Erythroblast (primary cell): ENCODE measurements around the gene UBAP2.

ENCODE experiments used
- DNase-seq, 2 experiments: peaks; one replicate each; lab custom pipeline; 2025; lab: John Stamatoyannopoulos, UW
- GATA1 ChIP-seq: IDR thresholded peaks from 2 replicates; pipeline ENCODE4 v1.6.1; 2011; ENCODE audit warnings: low read depth, mild to moderate bottlenecking, control low read depth, low read length, moderate library complexity
- POLR2A ChIP-seq: IDR thresholded peaks from 2 replicates; pipeline ENCODE4 v1.6.1; 2011; ENCODE audit warnings: mild to moderate bottlenecking, low read length

UBAP2 gene

GRCh38 chr9:33914887-33915628 is 133.6 kb downstream of the UBAP2 start:
- TF ChIP-seq GATA1, result no peak
- TF ChIP-seq POLR2A, result no peak
- no peak for DNase-seq

- no peak for TF ChIP-seq GATA1
- TF ChIP-seq POLR2A, result no peak
- no peak for DNase-seq
These were observed 135.1 kb downstream of the UBAP2 start for GRCh38 chr9:33913541-33913940.

DNA sequence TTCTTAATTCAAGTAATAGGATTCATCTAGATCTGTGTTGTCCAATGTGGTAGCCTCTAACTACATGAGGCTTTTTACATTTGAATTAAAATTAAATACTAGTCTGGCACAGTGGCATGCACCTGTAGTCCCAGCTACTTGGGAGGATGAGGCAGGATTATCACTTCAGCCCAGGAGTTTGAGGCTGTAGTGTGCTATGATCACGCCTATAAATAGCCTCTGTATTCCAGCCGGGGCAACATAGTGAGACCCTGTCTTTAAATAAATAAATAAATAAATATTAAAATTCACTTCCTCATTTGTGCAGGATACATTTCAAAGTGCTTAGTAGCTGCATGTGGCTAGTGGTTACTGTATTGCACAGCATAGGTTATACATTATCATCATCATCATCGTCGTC is 139.9 kb downstream of the UBAP2 start:
- no peak for TF ChIP-seq GATA1
- TF ChIP-seq POLR2A, result no peak

GRCh38 chr9:33908114-33908513 is 140.6 kb downstream of the UBAP2 start:
- no peak for DNase-seq
- no peak for TF ChIP-seq POLR2A
- TF ChIP-seq GATA1, result no peak

More for the DNA sequence above, 139.9 kb downstream of the UBAP2 start:
- DNase-seq, result no peak

- TF ChIP-seq GATA1 (no peak), POLR2A (no peak)
- no peak for DNase-seq
These were observed 141.3 kb downstream of the UBAP2 start for GRCh38 chr9:33907347-33907746.

DNA sequence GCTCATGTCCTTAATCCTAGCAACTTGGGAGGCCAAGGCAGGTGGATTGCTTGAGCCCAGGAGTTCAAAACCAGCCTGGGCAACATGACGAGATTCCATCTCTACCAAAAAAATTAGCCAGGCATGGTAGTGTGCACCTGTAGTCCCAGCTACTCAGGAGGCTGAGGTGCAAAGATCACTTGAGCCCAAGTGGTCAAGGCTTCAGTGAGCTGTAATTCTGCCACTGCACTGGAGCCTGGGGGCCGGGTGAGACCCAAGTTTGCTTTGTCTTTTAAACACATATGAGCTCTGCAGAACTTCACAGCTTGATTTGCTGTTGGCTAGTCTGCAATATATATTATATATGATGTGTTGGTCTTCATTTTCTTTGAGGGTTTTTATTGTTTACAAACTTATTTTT is 141.9 kb downstream of the UBAP2 start:
- TF ChIP-seq GATA1, result no peak
- TF ChIP-seq POLR2A, result no peak
- no peak for DNase-seq

- no peak for TF ChIP-seq GATA1
- no peak for TF ChIP-seq POLR2A
- no peak for DNase-seq
These were observed 143.6 kb downstream of the UBAP2 start for GRCh38 chr9:33905137-33905536.

GRCh38 chr9:33903157-33903780 is 145.4 kb downstream of the UBAP2 start:
- no peak for TF ChIP-seq POLR2A
- TF ChIP-seq GATA1, result no peak
- no peak for DNase-seq

- no peak for DNase-seq
- TF ChIP-seq POLR2A (no peak), GATA1 (no peak)
These were observed 154.4 kb downstream of the UBAP2 start for GRCh38 chr9:33894316-33894715.

- TF ChIP-seq POLR2A, result no peak
- TF ChIP-seq GATA1, result no peak
- no peak for DNase-seq
These were observed 154.8 kb downstream of the UBAP2 start for GRCh38 chr9:33893861-33894260.

DNA sequence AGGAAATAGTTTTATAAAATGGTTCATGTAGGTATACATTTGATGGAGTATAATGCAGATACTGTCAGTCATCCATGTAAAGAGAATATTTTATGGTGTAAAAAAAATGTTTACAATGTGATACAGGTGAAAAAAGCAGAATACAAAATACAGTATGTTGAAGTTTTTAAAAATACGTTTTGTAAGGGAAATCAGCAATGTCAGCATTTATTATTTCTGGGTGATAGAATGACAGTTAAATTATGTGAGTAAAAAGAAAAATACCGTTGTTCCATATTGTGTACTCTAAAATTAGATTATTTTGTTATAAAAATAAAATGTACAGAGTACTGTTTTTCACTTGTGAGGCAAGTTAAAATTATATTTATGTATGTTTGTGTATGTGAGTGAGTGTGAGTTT is 162.7 kb downstream of the UBAP2 start:
- no peak for DNase-seq
- no peak for TF ChIP-seq POLR2A
- TF ChIP-seq GATA1, result no peak

DNA sequence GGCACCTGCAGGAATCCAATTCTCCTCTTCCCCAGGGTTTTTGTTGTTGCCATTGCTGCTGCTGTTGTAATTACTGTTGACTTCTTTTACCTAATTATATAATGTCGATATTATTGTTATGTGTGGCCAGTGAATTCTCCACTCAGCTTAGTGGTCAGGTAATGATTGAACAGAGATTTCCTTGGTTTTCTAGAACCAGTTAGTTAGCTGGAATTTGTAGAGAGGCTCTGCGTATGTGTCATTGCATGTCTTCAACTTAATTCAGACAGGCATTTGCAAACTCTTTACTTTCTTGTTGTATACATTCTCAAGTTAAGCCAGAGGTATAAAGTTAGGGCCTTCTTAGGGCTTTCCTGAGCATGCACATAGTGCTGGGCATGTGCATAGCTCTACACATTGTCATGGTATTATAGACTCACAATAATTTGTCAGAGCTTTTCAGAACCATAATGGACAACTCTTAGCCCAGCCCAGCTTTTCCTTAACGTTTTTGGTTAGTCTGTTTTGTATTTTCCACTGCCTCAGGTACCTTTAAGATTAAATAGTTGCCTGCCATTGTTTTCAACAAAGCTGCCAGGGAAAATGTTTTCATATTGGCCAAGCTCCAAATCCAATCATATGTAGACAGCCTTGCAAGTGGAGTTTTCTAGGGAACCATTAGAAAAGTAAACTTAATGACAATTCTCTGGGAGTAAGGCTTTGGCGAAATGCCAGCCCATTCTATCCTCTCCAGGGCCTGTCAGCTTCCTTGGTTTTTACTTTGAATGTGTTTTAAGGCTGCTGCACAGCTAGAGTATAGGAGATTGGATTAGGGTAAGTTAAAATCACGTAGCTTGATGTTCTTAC is 163.6 kb downstream of the UBAP2 start:
- TF ChIP-seq GATA1 (no peak), POLR2A (no peak)

GRCh38 chr9:33881635-33882034 is 167.1 kb downstream of the UBAP2 start:
- TF ChIP-seq POLR2A (no peak), GATA1 (no peak)
- DNase-seq, result no peak

More for the DNA sequence above, 163.6 kb downstream of the UBAP2 start:
- DNase-seq, result no peak
